GM12865 (cell line): ENCODE measurements around the gene ACOX2.

Source experiments
- DNase-seq: peaks from one replicate; pipeline ENCODE4 v3.0.0; 2010; ENCODE audit warnings: low read depth
- H3K4me3 ChIP-seq: 2 replicates; pipeline ENCODE4 v1.5.1; 2011; ENCODE audit warnings: mild to moderate bottlenecking, low read depth, low read length, control low read depth
- TF ChIP-seq, protein P1 (sequence below): IDR thresholded peaks from 2 replicates; pipeline ENCODE4 v1.5.1; 2011; ENCODE audit warnings: low read length, control low read depth, low read depth, inconsistent platforms; ENCODE audit not compliant: insufficient read depth; ENCODE audit errors: missing control alignments

The ACOX2 gene

DNA sequence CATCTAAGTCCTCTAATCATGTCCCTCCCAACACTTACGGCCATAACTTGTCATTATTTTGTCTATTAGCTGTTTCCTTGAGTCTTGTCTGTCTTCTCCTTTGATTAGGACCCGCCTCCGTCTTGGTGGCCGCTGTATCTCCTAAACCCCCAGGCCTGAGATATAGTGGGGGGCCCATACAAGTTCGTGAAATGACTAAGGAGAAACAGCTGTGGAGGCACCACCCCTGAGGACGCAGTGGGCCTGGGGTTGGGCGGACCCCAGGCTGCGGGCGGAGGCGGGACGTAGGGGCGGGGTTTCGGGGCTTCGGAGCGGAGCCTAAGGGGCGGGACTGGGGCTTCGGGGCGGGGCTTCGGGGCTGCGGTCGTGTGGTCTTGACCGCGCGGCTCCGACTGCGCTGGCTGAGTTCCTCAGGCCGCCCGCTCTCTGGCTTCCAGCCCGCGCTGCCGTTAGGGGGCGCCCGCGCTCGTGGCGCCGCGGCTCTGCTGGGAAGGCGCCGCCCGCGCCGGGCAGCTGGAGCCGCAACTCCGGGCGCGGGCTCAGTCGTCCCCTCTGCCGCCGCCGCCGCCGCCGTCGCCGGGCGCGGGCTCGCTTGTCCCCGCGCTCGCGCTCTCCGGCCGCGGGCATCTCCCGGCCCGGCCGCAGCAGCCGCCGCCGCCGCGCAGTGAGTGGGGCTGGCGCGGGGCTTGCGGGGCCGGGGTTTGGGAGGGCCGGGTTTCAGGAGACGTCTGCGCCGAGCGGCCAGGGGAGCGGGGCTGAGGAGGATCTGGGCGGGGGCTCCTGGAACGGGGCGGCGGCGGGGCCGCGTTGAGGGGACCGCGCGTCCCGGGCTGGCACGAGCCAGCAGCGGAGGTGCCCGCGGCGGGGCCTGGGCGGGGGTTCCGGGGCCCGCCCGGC is 45.2 kb downstream of the ACOX2 start, which contains the start of gene KCTD6:
TSS of gene KCTD6 (plus strand) at position 591 of the 897 bp plus-strand sequence. CDS start 6,660 bp downstream, outside the sequence.
- TF ChIP-seq, protein P1, sequence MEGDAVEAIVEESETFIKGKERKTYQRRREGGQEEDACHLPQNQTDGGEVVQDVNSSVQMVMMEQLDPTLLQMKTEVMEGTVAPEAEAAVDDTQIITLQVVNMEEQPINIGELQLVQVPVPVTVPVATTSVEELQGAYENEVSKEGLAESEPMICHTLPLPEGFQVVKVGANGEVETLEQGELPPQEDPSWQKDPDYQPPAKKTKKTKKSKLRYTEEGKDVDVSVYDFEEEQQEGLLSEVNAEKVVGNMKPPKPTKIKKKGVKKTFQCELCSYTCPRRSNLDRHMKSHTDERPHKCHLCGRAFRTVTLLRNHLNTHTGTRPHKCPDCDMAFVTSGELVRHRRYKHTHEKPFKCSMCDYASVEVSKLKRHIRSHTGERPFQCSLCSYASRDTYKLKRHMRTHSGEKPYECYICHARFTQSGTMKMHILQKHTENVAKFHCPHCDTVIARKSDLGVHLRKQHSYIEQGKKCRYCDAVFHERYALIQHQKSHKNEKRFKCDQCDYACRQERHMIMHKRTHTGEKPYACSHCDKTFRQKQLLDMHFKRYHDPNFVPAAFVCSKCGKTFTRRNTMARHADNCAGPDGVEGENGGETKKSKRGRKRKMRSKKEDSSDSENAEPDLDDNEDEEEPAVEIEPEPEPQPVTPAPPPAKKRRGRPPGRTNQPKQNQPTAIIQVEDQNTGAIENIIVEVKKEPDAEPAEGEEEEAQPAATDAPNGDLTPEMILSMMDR: peak; percentile 83
- peak; percentile 96 for DNase-seq
- H3K4me3 ChIP-seq: peak within 1 kb of the TSS; percentile 82

DNA sequence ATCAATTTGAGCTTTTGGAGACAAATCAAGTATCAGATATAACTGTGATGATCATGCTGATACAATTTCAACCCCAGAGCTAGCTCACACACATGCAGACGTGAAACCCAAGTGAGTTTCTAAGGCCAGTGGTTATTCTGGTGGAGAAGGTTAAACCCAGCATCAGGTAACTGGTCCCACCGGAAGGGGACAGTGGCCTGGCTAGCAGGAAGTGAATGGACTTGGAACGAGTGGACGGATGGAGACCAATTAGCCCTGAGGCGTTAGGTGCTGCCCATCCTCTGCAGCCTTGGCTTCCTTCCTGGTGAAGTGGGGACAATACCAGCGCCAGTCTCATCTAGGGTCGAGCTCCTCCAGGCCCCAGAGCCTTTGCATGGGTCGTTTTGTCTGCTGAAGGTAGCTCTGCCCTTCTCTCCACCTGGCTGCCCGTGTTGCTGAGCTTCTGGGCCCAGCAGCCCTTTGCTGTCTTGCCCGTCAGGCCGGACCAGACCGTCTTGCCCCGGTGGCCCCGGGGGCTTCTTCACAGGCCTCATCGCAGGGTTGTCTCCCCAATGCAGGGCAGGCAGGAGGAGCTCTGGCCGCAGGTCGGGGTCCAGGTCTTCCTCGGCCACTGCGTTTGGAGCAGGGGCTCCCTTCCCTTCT is 46.0 kb downstream of the ACOX2 start:
- no peak for DNase-seq
- TF ChIP-seq, protein P1: no peak
- no peak overlapping the region for H3K4me3 ChIP-seq

DNA sequence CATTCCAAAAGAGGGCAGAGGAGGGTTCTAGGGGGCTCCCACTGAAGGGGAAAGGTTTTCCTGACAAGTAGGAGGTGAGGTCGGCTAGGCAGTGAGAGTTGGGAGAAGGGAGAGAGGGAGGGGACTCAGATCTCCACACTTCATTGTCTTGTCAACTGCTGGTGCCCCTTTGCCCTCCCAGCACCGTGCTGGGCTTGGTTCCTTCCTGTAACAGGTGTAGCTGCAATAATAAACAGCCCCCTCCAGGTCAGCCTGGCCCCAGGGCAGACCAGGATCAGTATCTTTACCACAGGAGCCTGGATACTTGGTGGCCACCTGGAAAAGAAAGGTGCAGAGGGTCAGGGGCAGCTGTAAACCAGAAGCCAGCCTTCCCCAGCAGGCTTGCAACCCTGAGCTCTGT is 48.0 kb downstream of the ACOX2 start:
- H3K4me3 ChIP-seq: no peak overlapping the region
- no peak for DNase-seq

DNA sequence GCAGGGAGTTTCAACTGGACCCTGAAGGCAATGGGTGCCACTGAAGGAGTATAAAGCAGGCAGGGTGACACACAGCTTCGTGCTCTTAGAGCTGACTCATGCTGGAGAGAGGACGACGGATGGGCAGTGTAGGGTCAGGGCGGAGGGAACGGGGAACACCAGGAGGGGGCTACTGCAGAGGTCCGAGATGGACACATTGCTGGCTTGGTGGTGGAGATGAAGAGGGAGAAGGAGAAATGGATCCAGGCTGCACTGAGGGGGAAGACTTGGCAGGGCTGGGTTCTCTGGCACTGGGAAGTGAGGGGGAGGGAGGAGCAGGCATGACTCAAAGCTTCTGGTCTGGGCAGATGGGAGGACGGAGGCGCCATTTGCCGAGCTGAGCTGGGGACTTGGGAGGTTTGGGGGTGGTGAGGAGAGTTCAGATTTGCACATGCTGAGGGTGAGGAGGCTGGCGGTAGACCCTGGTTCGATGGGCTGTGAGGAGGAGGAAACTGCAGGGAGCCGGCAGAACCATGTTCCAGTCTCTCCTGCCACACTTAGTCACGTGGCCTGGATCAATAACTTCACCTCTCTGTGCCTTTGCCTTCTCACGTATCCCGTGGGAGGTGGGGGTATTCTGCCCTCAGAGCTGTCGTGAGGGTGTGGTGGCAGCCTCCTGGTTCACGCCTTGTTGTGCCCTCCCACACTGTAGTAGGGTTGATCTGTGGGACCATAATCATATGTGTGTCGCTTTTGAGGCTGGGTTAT is 49.7 kb downstream of the ACOX2 start:
- DNase-seq: no peak
- no peak overlapping the region for H3K4me3 ChIP-seq
- TF ChIP-seq, protein P1: no peak

More for the DNA sequence above, 48.0 kb downstream of the ACOX2 start:
- TF ChIP-seq, protein P1: no peak

DNA sequence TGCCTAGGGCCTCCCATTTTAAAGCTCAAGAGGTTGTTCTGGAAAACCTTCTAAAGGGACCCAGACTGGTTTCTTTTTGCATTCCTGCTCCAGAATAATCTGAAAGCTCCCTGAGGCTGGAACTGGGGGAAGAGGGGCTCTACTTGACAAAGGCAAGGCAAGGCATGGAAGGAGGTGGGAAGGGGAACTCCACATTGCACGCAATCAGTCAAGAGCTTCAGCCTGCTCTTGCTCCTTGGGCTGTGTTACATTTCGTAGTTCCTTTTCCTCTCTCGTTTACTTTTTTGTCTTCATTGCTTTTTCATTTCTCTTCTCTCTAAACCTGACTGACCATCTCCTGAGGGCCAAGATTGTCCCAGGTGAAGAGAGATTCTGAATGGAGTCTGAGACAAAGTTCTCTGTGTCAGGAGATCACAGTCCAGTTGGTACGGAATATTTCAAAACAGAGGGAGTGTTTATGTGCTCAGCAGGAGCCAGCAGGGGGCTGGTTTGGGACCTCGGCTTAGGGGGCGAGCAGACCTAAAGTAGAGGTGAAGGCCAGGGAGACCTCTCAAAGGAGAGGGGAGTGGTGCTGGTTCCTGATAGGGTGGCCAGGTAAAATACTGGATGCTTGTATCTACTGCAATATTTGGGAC is 51.1 kb downstream of the ACOX2 start:
- no peak overlapping the region for H3K4me3 ChIP-seq
- no peak for DNase-seq
- TF ChIP-seq, protein P1: no peak

DNA sequence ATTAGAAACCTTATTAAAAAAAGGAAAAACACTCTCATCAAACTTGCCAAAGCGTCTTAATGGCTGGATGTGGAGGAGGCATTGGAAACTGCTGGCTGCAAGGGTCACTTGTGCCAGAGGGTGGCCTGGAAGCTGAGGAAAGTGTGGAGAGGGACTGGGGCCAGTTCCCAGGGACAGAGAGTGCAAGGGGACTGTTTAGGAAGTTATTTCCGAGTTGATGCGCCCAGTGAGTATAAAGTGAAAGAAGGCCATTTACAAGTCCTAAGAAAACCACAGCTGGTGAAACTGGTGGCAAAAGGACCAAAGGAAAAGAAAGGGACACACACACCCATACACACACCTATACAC is 52.3 kb downstream of the ACOX2 start:
- DNase-seq: no peak
- TF ChIP-seq, protein P1: no peak
- H3K4me3 ChIP-seq: no peak overlapping the region
